Raji (cell line): ENCODE data around the gene SRGAP1.

Experiments
- POLR2A ChIP-seq: IDR thresholded peaks from 2 replicates; pipeline ENCODE4 v1.6.1; 2011; ENCODE audit warnings: low read depth, low read length, control low read depth; ENCODE audit not compliant: insufficient read depth

The SRGAP1 gene

GRCh38 chr12:64124511-64125197 lies 280.2 kb downstream of the SRGAP1 start:
- TF ChIP-seq POLR2A = no peak

- no peak for TF ChIP-seq POLR2A
Measured at GRCh38 chr12:64125913-64126312, 281.4 kb downstream of the SRGAP1 start.

- TF ChIP-seq POLR2A = no peak
Measured at GRCh38 chr12:64127811-64128210, 283.3 kb downstream of the SRGAP1 start.

- no peak for TF ChIP-seq POLR2A
Measured at GRCh38 chr12:64128366-64128765, 283.9 kb downstream of the SRGAP1 start.

GRCh38 chr12:64137117-64137516 lies 292.6 kb downstream of the SRGAP1 start:
- no peak for TF ChIP-seq POLR2A

GRCh38 chr12:64139021-64139420 lies 294.5 kb downstream of the SRGAP1 start:
- TF ChIP-seq POLR2A = no peak

- no peak for TF ChIP-seq POLR2A
Measured at GRCh38 chr12:64142382-64142781, 297.9 kb downstream of the SRGAP1 start.

GRCh38 chr12:64142784-64143183 lies 298.3 kb downstream of the SRGAP1 start:
- no peak for TF ChIP-seq POLR2A

GRCh38 chr12:64145226-64145625 lies 300.7 kb downstream of the SRGAP1 start:
- TF ChIP-seq POLR2A = no peak

GRCh38 chr12:64147011-64147631 lies 302.6 kb downstream of the SRGAP1 start:
- no peak for TF ChIP-seq POLR2A

- TF ChIP-seq POLR2A = no peak
Measured at GRCh38 chr12:64147875-64148274, 303.4 kb downstream of the SRGAP1 start.

GRCh38 chr12:64154677-64155076 lies 310.2 kb downstream of the SRGAP1 start:
- no peak for TF ChIP-seq POLR2A

- no peak for TF ChIP-seq POLR2A
Measured at GRCh38 chr12:64157110-64157509, 312.6 kb downstream of the SRGAP1 start.

GRCh38 chr12:64160021-64160710 lies 315.7 kb downstream of the SRGAP1 start:
- no peak for TF ChIP-seq POLR2A

- TF ChIP-seq POLR2A = no peak
Measured at GRCh38 chr12:64160711-64161060, 316.2 kb downstream of the SRGAP1 start.

- TF ChIP-seq POLR2A = no peak
Measured at GRCh38 chr12:64170024-64170423, 325.5 kb downstream of the SRGAP1 start.
